Uterus (tissue), 2 donors: Measurements from ENCODE around the gene KRTAP10-3.

Source experiments
- POLR2A ChIP-seq, 2 donors: fragments of 450-650 bp; IDR thresholded peaks; one replicate each; pipeline ENCODE4 v1.6.1; 2016; ENCODE audit warnings: antibody characterized with exemption in 2 of 2, mild to moderate bottlenecking in 1 of 2, moderate library complexity in 1 of 2
- TF ChIP-seq, protein P1 (sequence below), 4 experiments: fragments of 200-600 bp in 2 of 4; fragments of 450-650 bp in 2 of 4; sonication (generic) in 2 of 4; IDR thresholded peaks; one replicate each; pipeline ENCODE4 v1.5.1; 2016 to 2019; ENCODE audit warnings: antibody characterized with exemption in 4 of 4, mild to moderate bottlenecking in 2 of 4, moderate library complexity in 1 of 4

DNA sequence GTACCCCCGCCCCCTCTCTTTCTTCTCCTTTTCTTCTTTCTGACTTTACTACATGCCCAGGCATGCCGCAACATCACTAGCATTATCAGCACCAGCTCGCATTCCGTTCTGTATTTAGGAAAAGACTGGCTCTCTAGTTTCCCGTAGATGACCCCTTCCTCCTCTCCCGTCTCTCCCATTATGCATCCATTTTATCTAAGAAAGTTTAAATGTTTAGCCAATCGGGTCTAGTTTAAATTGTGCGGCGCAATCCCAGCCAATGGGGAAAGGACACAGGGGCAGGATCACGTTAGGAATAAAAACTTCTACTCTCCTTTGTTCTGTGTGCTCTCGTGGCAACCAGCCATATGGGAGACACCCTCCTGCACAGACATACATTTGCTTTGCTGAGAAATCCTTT is 39.5 kb upstream of the KRTAP10-3 start:
- no peak for TF ChIP-seq POLR2A (IDR thresholded peaks at IDR 0.05)
- TF ChIP-seq, protein P1, sequence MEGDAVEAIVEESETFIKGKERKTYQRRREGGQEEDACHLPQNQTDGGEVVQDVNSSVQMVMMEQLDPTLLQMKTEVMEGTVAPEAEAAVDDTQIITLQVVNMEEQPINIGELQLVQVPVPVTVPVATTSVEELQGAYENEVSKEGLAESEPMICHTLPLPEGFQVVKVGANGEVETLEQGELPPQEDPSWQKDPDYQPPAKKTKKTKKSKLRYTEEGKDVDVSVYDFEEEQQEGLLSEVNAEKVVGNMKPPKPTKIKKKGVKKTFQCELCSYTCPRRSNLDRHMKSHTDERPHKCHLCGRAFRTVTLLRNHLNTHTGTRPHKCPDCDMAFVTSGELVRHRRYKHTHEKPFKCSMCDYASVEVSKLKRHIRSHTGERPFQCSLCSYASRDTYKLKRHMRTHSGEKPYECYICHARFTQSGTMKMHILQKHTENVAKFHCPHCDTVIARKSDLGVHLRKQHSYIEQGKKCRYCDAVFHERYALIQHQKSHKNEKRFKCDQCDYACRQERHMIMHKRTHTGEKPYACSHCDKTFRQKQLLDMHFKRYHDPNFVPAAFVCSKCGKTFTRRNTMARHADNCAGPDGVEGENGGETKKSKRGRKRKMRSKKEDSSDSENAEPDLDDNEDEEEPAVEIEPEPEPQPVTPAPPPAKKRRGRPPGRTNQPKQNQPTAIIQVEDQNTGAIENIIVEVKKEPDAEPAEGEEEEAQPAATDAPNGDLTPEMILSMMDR (IDR thresholded peaks at IDR 0.05) = no peak
